RWPE1 (cell line): ENCODE measurements around the gene ANKDD1B.
"Not testable (repeated sequence)": the region's sequence is repeated elsewhere in the genome, so short reads cannot be mapped to it uniquely, and the experiment has no call there.

Experiments used
- CTCF ChIA-PET: fragments of 350-600 bp; sonication (Branson Sonifier 250); formaldehyde crosslinking; extraction: SDS; loops from one replicate; lab custom pipeline; 2021; lab: Yijun Ruan, JAX
- POLR2A ChIA-PET: fragments of 400-600 bp; formaldehyde crosslinking; extraction: SDS; loops from one replicate; lab custom pipeline; 2020; ENCODE audit warnings: antibody characterized with exemption; ENCODE audit not compliant: low non-redundant PET; lab: Yijun Ruan, JAX
- DNase-seq: peaks from one replicate; pipeline ENCODE4 v3.0.0; 2012; ENCODE audit warnings: low spot score
- H3K27ac ChIP-seq: fragments of 450-650 bp; 2 replicates; pipeline ENCODE4 v1.5.1; 2017
- CTCF ChIP-seq: fragments of 450-650 bp; conservative IDR thresholded peaks from 2 replicates; pipeline ENCODE4 v1.5.1; 2017; ENCODE audit warnings: low read depth, mild to moderate bottlenecking

Gene ANKDD1B

GRCh38 chr5:75611311-75612225, at the start of gene ANKDD1B:
ANKDD1B (plus strand) TSS chr5:75611453; CDS start chr5:75611635, 182 bp downstream.
- ChIA-PET CTCF (interaction anchor here (0.7 kb wide), 1 partner anchor 1436 kb away, joined by 3 read pairs; no protein-coding TSS in a partner anchor), POLR2A (no interaction called here)
- no peak for TF ChIP-seq CTCF
- peak within 1 kb of the TSS; percentile 34 for H3K27ac ChIP-seq
- DNase-seq, result peak; percentile 46

- DNase-seq, result peak; percentile 23
- peak overlapping the region; percentile 83 for H3K27ac ChIP-seq
Measured at GRCh38 chr5:75565991-75566709, 45.1 kb upstream of the ANKDD1B start.

GRCh38 chr5:75566710-75567309, 44.4 kb upstream of the ANKDD1B start:
- peak overlapping the region; percentile 83 for H3K27ac ChIP-seq
- ChIA-PET CTCF (interaction anchor here (0.7 to 1.0 kb wide), 2 partner anchors 114 to 286 kb away, joined by 3 to 5 read pairs; no protein-coding TSS in a partner anchor), POLR2A (no interaction called here)
- no peak for TF ChIP-seq CTCF
- peak; percentile 94 for DNase-seq

More at GRCh38 chr5:75565991-75566709, 45.1 kb upstream of the ANKDD1B start:
- CTCF ChIA-PET, result interaction anchor here (0.6 to 1.0 kb wide), 2 partner anchors 115 to 1117 kb away, joined by 5 read pairs; no protein-coding TSS in a partner anchor
- POLR2A ChIA-PET, result not testable (repeated sequence)

- CTCF ChIA-PET, result interaction anchor here (0.7 kb wide), 1 partner anchor 287 kb away, joined by 3 read pairs; no protein-coding TSS in a partner anchor
- POLR2A ChIA-PET, result no interaction called here
- peak; percentile 30 for DNase-seq
- H3K27ac ChIP-seq, result no peak overlapping the region
- TF ChIP-seq CTCF, result no peak
Measured at GRCh38 chr5:75567710-75568109, 43.5 kb upstream of the ANKDD1B start.

- no peak for DNase-seq
- ChIA-PET CTCF (no interaction called here), POLR2A (no interaction called here)
- H3K27ac ChIP-seq, result no peak overlapping the region
- no peak for TF ChIP-seq CTCF
Measured at GRCh38 chr5:75568202-75568601, 43.1 kb upstream of the ANKDD1B start.

- no peak for TF ChIP-seq CTCF
- CTCF ChIA-PET, result no interaction called here
- POLR2A ChIA-PET, result no interaction called here
- no peak overlapping the region for H3K27ac ChIP-seq
- no peak for DNase-seq
Measured at GRCh38 chr5:75571547-75571946, 39.7 kb upstream of the ANKDD1B start.
